Mammary epithelial cell (primary cell): ENCODE data around the gene PTPRT.

Experiments
- EZH2 ChIP-seq: IDR thresholded peaks from 2 replicates; pipeline ENCODE4 v1.6.1; 2012; ENCODE audit warnings: low read length, inconsistent platforms, borderline replicate concordance
- TF ChIP-seq, protein P1 (sequence below), 2 donors: IDR thresholded peaks in 1 of 2; conservative IDR thresholded peaks in 1 of 2; 2 replicates each; pipeline ENCODE4 v1.5.1; 2011 to 2012; ENCODE audit warnings: inconsistent platforms in 2 of 2, low read length in 2 of 2, mild to moderate bottlenecking in 2 of 2, control low read depth in 1 of 2, low read depth in 1 of 2; ENCODE audit not compliant: insufficient read depth in 1 of 2; ENCODE audit errors: extremely low read depth in 1 of 2

GRCh38 chr20:43034981-43035724 lies 154.6 kb downstream of the PTPRT start:
- TF ChIP-seq, protein P1, sequence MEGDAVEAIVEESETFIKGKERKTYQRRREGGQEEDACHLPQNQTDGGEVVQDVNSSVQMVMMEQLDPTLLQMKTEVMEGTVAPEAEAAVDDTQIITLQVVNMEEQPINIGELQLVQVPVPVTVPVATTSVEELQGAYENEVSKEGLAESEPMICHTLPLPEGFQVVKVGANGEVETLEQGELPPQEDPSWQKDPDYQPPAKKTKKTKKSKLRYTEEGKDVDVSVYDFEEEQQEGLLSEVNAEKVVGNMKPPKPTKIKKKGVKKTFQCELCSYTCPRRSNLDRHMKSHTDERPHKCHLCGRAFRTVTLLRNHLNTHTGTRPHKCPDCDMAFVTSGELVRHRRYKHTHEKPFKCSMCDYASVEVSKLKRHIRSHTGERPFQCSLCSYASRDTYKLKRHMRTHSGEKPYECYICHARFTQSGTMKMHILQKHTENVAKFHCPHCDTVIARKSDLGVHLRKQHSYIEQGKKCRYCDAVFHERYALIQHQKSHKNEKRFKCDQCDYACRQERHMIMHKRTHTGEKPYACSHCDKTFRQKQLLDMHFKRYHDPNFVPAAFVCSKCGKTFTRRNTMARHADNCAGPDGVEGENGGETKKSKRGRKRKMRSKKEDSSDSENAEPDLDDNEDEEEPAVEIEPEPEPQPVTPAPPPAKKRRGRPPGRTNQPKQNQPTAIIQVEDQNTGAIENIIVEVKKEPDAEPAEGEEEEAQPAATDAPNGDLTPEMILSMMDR (conservative IDR thresholded peaks at IDR 0.05 in 1 of 2, IDR thresholded peaks at IDR 0.05 in 1 of 2; ENCODE audit: extremely low read depth in 1 of 2, insufficient read depth in 1 of 2, low read depth in 1 of 2, low read length in 2 of 2): no peak
- TF ChIP-seq EZH2: no peak
